Subcutaneous adipose tissue (tissue), 4 donors: ENCODE results near the gene GLT6D1. TPM values are rescaled to one million over a fixed set of nuclear protein-coding genes. Genes with fewer than 3 reads are reported as not detected.

ENCODE experiments used
- CTCF ChIP-seq: fragments of 450-650 bp; IDR thresholded peaks from one replicate; pipeline ENCODE4 v1.5.1; 2016; ENCODE audit warnings: low read depth, mild to moderate bottlenecking, control low read depth, antibody characterized with exemption, moderate library complexity
- total RNA-seq, 4 donors: library from RNA; depleted of rRNA; stranded (reverse); fragments of >200 nt; gene quantifications; one replicate each; pipeline ENCODE4 v1.1.0, GENCODE V29; 2016

The GLT6D1 gene
- total RNA-seq, 4 donors from 2014 or later: not detected

- TF ChIP-seq CTCF: no peak
These were observed 55.7 kb downstream of the GLT6D1 start for GRCh38 chr9:135583688-135584011.

GRCh38 chr9:135582966-135583687 is 56.2 kb downstream of the GLT6D1 start:
- no peak for TF ChIP-seq CTCF

- TF ChIP-seq CTCF: no peak
These were observed 56.8 kb downstream of the GLT6D1 start for GRCh38 chr9:135582541-135582940.

- no peak for TF ChIP-seq CTCF
These were observed 57.5 kb downstream of the GLT6D1 start for GRCh38 chr9:135581636-135582426.

- no peak for TF ChIP-seq CTCF
These were observed 58.5 kb downstream of the GLT6D1 start for GRCh38 chr9:135580664-135581380.

- no peak for TF ChIP-seq CTCF
These were observed 59.3 kb downstream of the GLT6D1 start for GRCh38 chr9:135579889-135580660.
